HG03103 (cell line): ENCODE results near the gene MTFMT.
A peak's percentile ranks its signal among the peaks of the same experiment; 100 is the strongest.
"Not testable (repeated sequence)": the region's sequence is repeated elsewhere in the genome, so short reads cannot be mapped to it uniquely, and the experiment has no call there.

Source experiments
- ATAC-seq: cut with Tn5 transposase; IDR thresholded peaks from one replicate; pipeline ENCODE4 v1.9.1; 2021; ENCODE audit warnings: low read depth; ENCODE audit not compliant: unreplicated experiment

MTFMT gene

GRCh38 chr15:65028921-65029735 is at the start of gene MTFMT:
TSS of gene MTFMT (minus strand) at chr15:65029639. CDS start at chr15:65029613, 26 bp downstream.
- peak; percentile 80 for ATAC-seq

- no peak for ATAC-seq
Observed at GRCh38 chr15:65077981-65078352, 48.5 kb upstream of the MTFMT start.

- no peak for ATAC-seq
Observed at GRCh38 chr15:65077291-65077980, 48.0 kb upstream of the MTFMT start.

GRCh38 chr15:65076486-65077290 is 47.2 kb upstream of the MTFMT start, which contains the start of gene KBTBD13:
TSS of gene KBTBD13 (plus strand) at chr15:65076746. CDS start at chr15:65076816, 70 bp downstream.
- ATAC-seq, result no peak

GRCh38 chr15:65075607-65076395 is 46.4 kb upstream of the MTFMT start:
- ATAC-seq, result not testable (repeated sequence)

GRCh38 chr15:65074946-65075345 is 45.5 kb upstream of the MTFMT start:
- not testable (repeated sequence) for ATAC-seq

GRCh38 chr15:65072617-65073016 is 43.2 kb upstream of the MTFMT start:
- no peak for ATAC-seq

- ATAC-seq, result no peak
Observed at GRCh38 chr15:65072027-65072426, 42.6 kb upstream of the MTFMT start.

- ATAC-seq, result no peak
Observed at GRCh38 chr15:65071381-65071811, 42.0 kb upstream of the MTFMT start.

GRCh38 chr15:65069779-65070546 is 40.5 kb upstream of the MTFMT start:
- no peak for ATAC-seq

GRCh38 chr15:65069179-65069578 is 39.7 kb upstream of the MTFMT start:
- no peak for ATAC-seq

- no peak for ATAC-seq
Observed at GRCh38 chr15:65068403-65068788, 39.0 kb upstream of the MTFMT start.

GRCh38 chr15:65067645-65068402 is 38.4 kb upstream of the MTFMT start, which contains the start of gene RASL12:
TSS of gene RASL12 (minus strand) at chr15:65067991. CDS start at chr15:65067835, 156 bp downstream.
- ATAC-seq, result no peak

- no peak for ATAC-seq
Observed at GRCh38 chr15:65067317-65067644, 37.8 kb upstream of the MTFMT start.

GRCh38 chr15:65066635-65067316 is 37.3 kb upstream of the MTFMT start:
- ATAC-seq, result no peak

GRCh38 chr15:65066001-65066634 is 36.7 kb upstream of the MTFMT start:
- no peak for ATAC-seq

GRCh38 chr15:65062726-65063125 is 33.3 kb upstream of the MTFMT start:
- no peak for ATAC-seq

GRCh38 chr15:65062061-65062460 is 32.6 kb upstream of the MTFMT start:
- ATAC-seq, result no peak
